ENCODE results near the gene SUPT20HL1. TPM values are rescaled to one million over a fixed set of nuclear protein-coding genes. Genes with fewer than 3 reads are reported as not detected.

Gene SUPT20HL1
- total RNA-seq, result not detected

GRCh38 chrX:24360272-24360671 is at the start of gene SUPT20HL1:
SUPT20HL1 (plus strand) TSS chrX:24360639; CDS start chrX:24362761, 2,122 bp downstream.

GRCh38 chrX:24314019-24314635 is 46.3 kb upstream of the SUPT20HL1 start, which contains the start of gene SUPT20HL2:
SUPT20HL2 (minus strand) TSS chrX:24314069; CDS start chrX:24313315, 754 bp downstream.

Other genes with a start within 250 kb of the SUPT20HL1 start
- gene ZFX, start 210.9 kb upstream of the SUPT20HL1 start, total RNA-seq, result 10 to 100 TPM; 36.1 to 40.3 TPM
- not detected for gene SUPT20HL2, start 46.6 kb upstream of the SUPT20HL1 start, total RNA-seq
- gene PDK3, start 104.6 kb downstream of the SUPT20HL1 start, total RNA-seq, result 10 to 100 TPM; 15.8 to 32.0 TPM